A549 (cell line): ENCODE data around the gene LRP6. TPM values are rescaled to one million over a fixed set of nuclear protein-coding genes. Genes with fewer than 3 reads are reported as not detected.

Experiments used
- ATAC-seq, 2 experiments: fragments of 200-7000 bp in 1 of 2; fragments of >200 bp in 1 of 2; cut with Nextera tagmentation in 1 of 2; cut with Tn5 transposase in 1 of 2; 3 replicates each; pipeline versions ENCODE4 v1.8.0 to v1.9.1; 2018 to 2020; ENCODE audit warnings: mild to moderate bottlenecking in 1 of 2, moderate library complexity in 1 of 2
- CTCF ChIA-PET: fragments of 300-600 bp; sonication (Branson Sonifier 250); formaldehyde crosslinking; extraction: SDS; loops from one replicate; lab custom pipeline; 2021; ENCODE audit warnings: antibody characterized with exemption, inconsistent platforms; lab: Yijun Ruan, JAX
- POLR2A ChIA-PET: fragments of 350-600 bp; formaldehyde crosslinking; extraction: SDS; loops from one replicate; lab custom pipeline; 2021; ENCODE audit warnings: antibody characterized with exemption, inconsistent platforms; lab: Yijun Ruan, JAX
- DNase-seq, 2 experiments: peaks; one replicate each; pipeline versions ENCODE4 v3.0.0 to v3.0.0-alpha.2; 2011 to 2016; ENCODE audit warnings: low read depth in 1 of 2, low spot score in 1 of 2
- FAIRE-seq: peaks from 2 replicates; lab custom pipeline; 2011; peaks lifted over from hg19 to GRCh38; lab: Jason Lieb, UNC
- H3K27ac ChIP-seq, 2 experiments: fragments of >200 bp; sonication (Bioruptor Twin); formaldehyde crosslinking; 3 replicates each; pipeline ENCODE4 v1.5.1; 2016 to 2017
- H3K4me1 ChIP-seq: fragments of >200 bp; sonication (Bioruptor Twin); formaldehyde crosslinking; 3 replicates; pipeline ENCODE4 v1.6.1; 2016
- H3K4me2 ChIP-seq: fragments of >200 bp; sonication (Bioruptor Twin); formaldehyde crosslinking; 3 replicates; pipeline ENCODE4 v1.6.1; 2016
- H3K4me3 ChIP-seq: fragments of >200 bp; sonication (Bioruptor Twin); formaldehyde crosslinking; 3 replicates; pipeline ENCODE4 v1.5.1; 2016
- H3K9me3 ChIP-seq: fragments of >200 bp; sonication (Bioruptor Twin); formaldehyde crosslinking; 3 replicates; pipeline ENCODE4 v1.6.1; 2016
- BHLHE40 ChIP-seq: IDR thresholded peaks from 2 replicates; pipeline ENCODE4 v1.6.1; 2012; ENCODE audit warnings: low read depth, low read length, inconsistent platforms
- CBX2 ChIP-seq: fragments of 200-600 bp; sonication (generic); IDR thresholded peaks from 2 replicates; pipeline ENCODE4 v1.6.1; 2016; ENCODE audit warnings: low read depth, mild to moderate bottlenecking, borderline replicate concordance
- CHD2 ChIP-seq: fragments of 150-350 bp; IDR thresholded peaks from 2 replicates; pipeline ENCODE4 v1.6.1; 2014; ENCODE audit warnings: low read length; ENCODE audit not compliant: partially characterized antibody
- CHD4 ChIP-seq: fragments of 200-600 bp; sonication (generic); IDR thresholded peaks from 2 replicates; pipeline ENCODE4 v1.6.1; 2016; ENCODE audit warnings: antibody characterized with exemption, mild to moderate bottlenecking, borderline replicate concordance
- ESRRA ChIP-seq: fragments of 150-350 bp; IDR thresholded peaks from 2 replicates; pipeline ENCODE4 v1.6.1; 2014; ENCODE audit warnings: mild to moderate bottlenecking, low read length, borderline replicate concordance
- FOXS1 ChIP-seq: fragments of 250-450 bp; sonication (Bioruptor Pico); IDR thresholded peaks from 2 replicates; pipeline ENCODE4 v1.5.0; 2020; ENCODE audit warnings: mild to moderate bottlenecking, moderate library complexity
- HDAC2 ChIP-seq: fragments of 200-600 bp; sonication (generic); IDR thresholded peaks from 2 replicates; pipeline ENCODE4 v1.6.1; 2016
- HOXB5 ChIP-seq: fragments of 250-450 bp; sonication (Bioruptor Pico); IDR thresholded peaks from 2 replicates; pipeline ENCODE4 v1.5.0; 2020; ENCODE audit warnings: mild to moderate bottlenecking, moderate library complexity
- JUNB ChIP-seq: fragments of >200 bp; sonication (Bioruptor Twin); formaldehyde crosslinking; IDR thresholded peaks from 2 replicates; pipeline ENCODE4 v1.6.1; 2016
- KDM5A ChIP-seq: fragments of 200-600 bp; sonication (generic); IDR thresholded peaks from 2 replicates; pipeline ENCODE4 v1.6.1; 2016; ENCODE audit warnings: antibody characterized with exemption, mild to moderate bottlenecking
- MAFK ChIP-seq: fragments of 450-650 bp; IDR thresholded peaks from 2 replicates; pipeline ENCODE4 v1.6.1; 2014; ENCODE audit not compliant: partially characterized antibody
- NFE2L2 ChIP-seq: fragments of 150-350 bp; conservative IDR thresholded peaks from 2 replicates; pipeline ENCODE4 v1.6.1; 2014; ENCODE audit warnings: low read length
- POLR2A ChIP-seq: IDR thresholded peaks from 2 replicates; pipeline ENCODE4 v1.6.1; 2012; ENCODE audit warnings: mild to moderate bottlenecking, low read length
- POLR2AphosphoS2 ChIP-seq: conservative IDR thresholded peaks from 2 replicates; pipeline ENCODE4 v1.6.1; 2012; ENCODE audit warnings: low read length, improper control_type of control experiment, inconsistent platforms
- RAD21 ChIP-seq, 2 experiments: fragments of >200 bp in 1 of 2; sonication (Bioruptor Twin) in 1 of 2; formaldehyde crosslinking in 1 of 2; IDR thresholded peaks in 1 of 2; conservative IDR thresholded peaks in 1 of 2; 2 replicates in 1 of 2; 3 replicates in 1 of 2; pipeline ENCODE4 v1.6.1; 2012 to 2018; ENCODE audit warnings: inconsistent platforms in 1 of 2
- RFX5 ChIP-seq: fragments of 450-650 bp; IDR thresholded peaks from 2 replicates; pipeline ENCODE4 v1.7.1; 2014; ENCODE audit warnings: antibody characterized with exemption, mild to moderate bottlenecking, moderate library complexity
- SMC3 ChIP-seq: fragments of >200 bp; sonication (Bioruptor Twin); formaldehyde crosslinking; IDR thresholded peaks from 3 replicates; pipeline ENCODE4 v1.6.1; 2018; ENCODE audit warnings: inconsistent platforms
- SREBF2 ChIP-seq: fragments of 450-650 bp; IDR thresholded peaks from 2 replicates; pipeline ENCODE4 v1.6.1; 2014; ENCODE audit warnings: mild to moderate bottlenecking, moderate library complexity
- ZNF302 ChIP-seq: fragments of 250-450 bp; sonication (Bioruptor Pico); IDR thresholded peaks from 2 replicates; pipeline ENCODE4 v1.9.0; 2021; ENCODE audit warnings: inconsistent platforms, mild to moderate bottlenecking, moderate library complexity
- WGBS: methylation state at CpG from one replicate; pipeline ENCODE4 v1.1.6; 2017; ENCODE audit errors: missing lambda C conversion rate; 5-methylcytosine and 5-hydroxymethylcytosine counted together
- polyA plus RNA-seq, 4 experiments: library from polyadenylated mRNA; depleted of rRNA in 3 of 4; stranded (reverse); fragments of >200 nt; fragmentation: RNase III in 1 of 4; extraction: RNeasy Plus Mini Kit Qiagen cat#74134 plus additional on column Dnase treatment in 1 of 4; gene quantifications; 2 replicates in 3 of 4; 3 replicates in 1 of 4; pipeline ENCODE4 v1.2.3, GENCODE V29; 2011 to 2017
- TF ChIP-seq, protein P1 (sequence below): fragments of >200 bp; sonication (Bioruptor Twin); formaldehyde crosslinking; IDR thresholded peaks from 3 replicates; pipeline ENCODE4 v1.6.1; 2016
- TF ChIP-seq, protein P2 (sequence below): fragments of 450-650 bp; IDR thresholded peaks from 2 replicates; pipeline ENCODE4 v1.6.1; 2014; ENCODE audit warnings: antibody characterized with exemption
- TF ChIP-seq, protein P3 (sequence below): fragments of >200 bp; sonication (Bioruptor Twin); formaldehyde crosslinking; IDR thresholded peaks from 3 replicates; pipeline ENCODE4 v1.5.1; 2016
- TF ChIP-seq, protein P4 (sequence below): fragments of >200 bp; sonication (Bioruptor Twin); formaldehyde crosslinking; IDR thresholded peaks from 2 replicates; pipeline ENCODE4 v1.6.1; 2016

The LRP6 gene
- polyA plus RNA-seq, 2 of the 4 experiments (the other 2 are of a cell fraction), result 26.6 to 50.3 TPM

DNA sequence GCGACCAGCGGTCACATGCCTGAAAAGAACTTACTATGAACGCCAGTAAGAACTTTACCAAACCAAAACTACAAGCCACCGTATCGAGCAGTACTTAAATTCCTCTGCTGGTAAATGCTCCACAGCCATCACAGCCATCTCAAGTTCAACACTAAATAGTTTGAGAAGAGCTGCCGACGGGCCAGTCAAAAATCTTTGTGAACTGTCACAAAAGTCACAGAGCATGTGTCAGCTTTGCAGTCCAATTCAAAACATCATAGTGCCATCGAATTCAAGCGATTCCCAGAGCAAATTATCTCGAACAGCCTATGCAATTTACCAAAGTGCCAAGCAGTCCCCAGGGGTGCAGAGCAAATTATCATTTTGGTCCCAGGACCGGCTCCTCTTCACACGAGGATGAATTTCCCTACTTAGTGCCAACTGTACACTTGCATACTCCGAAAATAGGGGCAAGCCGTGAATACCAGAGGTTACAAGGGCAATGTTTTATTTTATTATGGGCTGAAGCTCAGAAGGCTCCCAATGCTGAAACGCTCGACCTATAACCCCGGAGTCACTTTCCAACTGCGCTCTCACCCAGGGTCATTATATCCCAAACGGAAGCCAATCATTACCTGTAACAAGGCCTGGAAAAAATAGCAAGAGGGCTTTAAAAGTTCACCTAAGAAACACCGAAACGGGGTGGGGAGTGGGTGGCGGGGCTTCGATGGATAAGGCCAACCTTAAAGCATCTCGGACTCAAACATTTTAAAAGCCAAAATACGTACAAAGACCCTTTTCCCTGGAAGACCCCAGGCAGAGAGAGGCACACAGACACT, 1.1 kb downstream of the LRP6 start:
- CTCF ChIA-PET, result interaction anchor here (0.6 to 1.7 kb wide), 12 partner anchors 8 to 184 kb away, joined by 3 to 8 read pairs (median 4); no protein-coding TSS in a partner anchor
- H3K4me3 ChIP-seq, result peak overlapping the region; percentile 96
- H3K27ac ChIP-seq, result peak overlapping the region; percentile 99 to 100
- POLR2A ChIA-PET, result interaction anchor here (0.7 to 2.9 kb wide), 5 partner anchors 9 to 55 kb away, joined by 3 to 19 read pairs (median 6); no protein-coding TSS in a partner anchor
- ATAC-seq (peak in 1 of 2 experiments; percentile 5; a peak in 3 of 6 replicates), DNase-seq (peak in 1 of 2 experiments; percentile 35), FAIRE-seq (no peak)
- WGBS, result 1% methylated on average over 25 of the region's 25 CpGs
- no peaks in the 10 kb centered on the region for H3K9me3 ChIP-seq
- H3K4me1 ChIP-seq, result peaks cover 25% of the 10 kb centered on the region
- TF ChIP-seq POLR2A, result no peak
- TF ChIP-seq NFE2L2, result no peak
- TF ChIP-seq MAFK, result no peak
- TF ChIP-seq SREBF2, result no peak
- TF ChIP-seq SMC3, result no peak
- TF ChIP-seq KDM5A, result 0 out of 2 replicates have a peak, but pooled peaks have one; percentile 24
- H3K4me2 ChIP-seq, result peak overlapping the region; percentile 86

DNA sequence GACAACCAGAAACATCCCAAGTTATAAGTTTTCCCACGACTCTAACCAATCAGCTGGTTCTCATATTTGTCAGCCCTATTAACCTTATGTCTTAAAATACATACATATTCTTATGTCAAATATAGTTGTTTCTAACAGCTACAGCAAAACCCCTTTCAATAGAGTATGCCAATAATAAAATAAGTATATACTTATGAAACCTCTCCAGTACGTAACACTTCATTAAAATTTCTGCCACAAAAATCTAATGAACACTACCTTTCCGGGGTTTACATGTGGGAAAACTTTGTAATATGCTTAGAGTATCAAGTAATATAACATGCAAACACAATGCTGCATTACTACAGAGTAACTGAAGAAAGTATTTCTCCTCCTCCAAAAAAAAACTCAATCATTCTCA, 1.8 kb downstream of the LRP6 start:
- Histone ChIP-seq H3K4me1 (peaks cover 25% of the 10 kb centered on the region), H3K9me3 (no peaks in the 10 kb centered on the region), H3K27ac (peak overlapping the region in 1 of 2 experiments; percentile 100; a peak in 4 of 6 replicates), H3K4me2 (peak overlapping the region; percentile 86), H3K4me3 (peak overlapping the region; percentile 96)
- ATAC-seq (no peak), FAIRE-seq (peak; percentile 7), DNase-seq (no peak)
- ChIA-PET POLR2A (interaction anchor here (2.9 kb wide), 1 partner anchor 48 kb away, joined by 19 read pairs; no protein-coding TSS in a partner anchor), CTCF (interaction anchor here (0.6 to 1.2 kb wide), 4 partner anchors 9 to 83 kb away, joined by 3 to 5 read pairs (median 4); no protein-coding TSS in a partner anchor)
- TF ChIP-seq, protein P1, sequence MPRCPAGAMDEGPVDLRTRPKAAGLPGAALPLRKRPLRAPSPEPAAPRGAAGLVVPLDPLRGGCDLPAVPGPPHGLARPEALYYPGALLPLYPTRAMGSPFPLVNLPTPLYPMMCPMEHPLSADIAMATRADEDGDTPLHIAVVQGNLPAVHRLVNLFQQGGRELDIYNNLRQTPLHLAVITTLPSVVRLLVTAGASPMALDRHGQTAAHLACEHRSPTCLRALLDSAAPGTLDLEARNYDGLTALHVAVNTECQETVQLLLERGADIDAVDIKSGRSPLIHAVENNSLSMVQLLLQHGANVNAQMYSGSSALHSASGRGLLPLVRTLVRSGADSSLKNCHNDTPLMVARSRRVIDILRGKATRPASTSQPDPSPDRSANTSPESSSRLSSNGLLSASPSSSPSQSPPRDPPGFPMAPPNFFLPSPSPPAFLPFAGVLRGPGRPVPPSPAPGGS, result no peak
- TF ChIP-seq CBX2, result no peak
- TF ChIP-seq NFE2L2, result no peak
- no peak for TF ChIP-seq POLR2AphosphoS2
- no peak for TF ChIP-seq JUNB
- TF ChIP-seq CHD2, result no peak
- TF ChIP-seq RAD21 (conservative IDR thresholded peaks at IDR 0.05 in 1 of 2, IDR thresholded peaks at IDR 0.05 in 1 of 2), result no peak
- TF ChIP-seq RFX5, result no peak
- no peak for TF ChIP-seq ZNF302 (CRISPR knock-in tag)
- TF ChIP-seq, protein P2, sequence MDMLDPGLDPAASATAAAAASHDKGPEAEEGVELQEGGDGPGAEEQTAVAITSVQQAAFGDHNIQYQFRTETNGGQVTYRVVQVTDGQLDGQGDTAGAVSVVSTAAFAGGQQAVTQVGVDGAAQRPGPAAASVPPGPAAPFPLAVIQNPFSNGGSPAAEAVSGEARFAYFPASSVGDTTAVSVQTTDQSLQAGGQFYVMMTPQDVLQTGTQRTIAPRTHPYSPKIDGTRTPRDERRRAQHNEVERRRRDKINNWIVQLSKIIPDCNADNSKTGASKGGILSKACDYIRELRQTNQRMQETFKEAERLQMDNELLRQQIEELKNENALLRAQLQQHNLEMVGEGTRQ, result no peak
- no peak for TF ChIP-seq FOXS1 (CRISPR knock-in tag)
- TF ChIP-seq BHLHE40, result no peak
- TF ChIP-seq CHD4, result no peak
- TF ChIP-seq, protein P3, sequence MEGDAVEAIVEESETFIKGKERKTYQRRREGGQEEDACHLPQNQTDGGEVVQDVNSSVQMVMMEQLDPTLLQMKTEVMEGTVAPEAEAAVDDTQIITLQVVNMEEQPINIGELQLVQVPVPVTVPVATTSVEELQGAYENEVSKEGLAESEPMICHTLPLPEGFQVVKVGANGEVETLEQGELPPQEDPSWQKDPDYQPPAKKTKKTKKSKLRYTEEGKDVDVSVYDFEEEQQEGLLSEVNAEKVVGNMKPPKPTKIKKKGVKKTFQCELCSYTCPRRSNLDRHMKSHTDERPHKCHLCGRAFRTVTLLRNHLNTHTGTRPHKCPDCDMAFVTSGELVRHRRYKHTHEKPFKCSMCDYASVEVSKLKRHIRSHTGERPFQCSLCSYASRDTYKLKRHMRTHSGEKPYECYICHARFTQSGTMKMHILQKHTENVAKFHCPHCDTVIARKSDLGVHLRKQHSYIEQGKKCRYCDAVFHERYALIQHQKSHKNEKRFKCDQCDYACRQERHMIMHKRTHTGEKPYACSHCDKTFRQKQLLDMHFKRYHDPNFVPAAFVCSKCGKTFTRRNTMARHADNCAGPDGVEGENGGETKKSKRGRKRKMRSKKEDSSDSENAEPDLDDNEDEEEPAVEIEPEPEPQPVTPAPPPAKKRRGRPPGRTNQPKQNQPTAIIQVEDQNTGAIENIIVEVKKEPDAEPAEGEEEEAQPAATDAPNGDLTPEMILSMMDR, result no peak
- no peak for TF ChIP-seq SMC3
- TF ChIP-seq HOXB5 (CRISPR knock-in tag), result no peak
- TF ChIP-seq, protein P4, sequence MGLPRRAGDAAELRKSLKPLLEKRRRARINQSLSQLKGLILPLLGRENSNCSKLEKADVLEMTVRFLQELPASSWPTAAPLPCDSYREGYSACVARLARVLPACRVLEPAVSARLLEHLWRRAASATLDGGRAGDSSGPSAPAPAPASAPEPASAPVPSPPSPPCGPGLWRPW, result no peak
- no peak for TF ChIP-seq ESRRA
- no peak for TF ChIP-seq HDAC2
- 25% methylated on average over 3 of the region's 3 CpGs for WGBS
